Measurements from ENCODE around the gene CTAGE8.
"Not testable (repeated sequence)": the region's sequence is repeated elsewhere in the genome, so short reads cannot be mapped to it uniquely, and the experiment has no call there.

- not testable (repeated sequence) for TF ChIP-seq EZH2phosphoT487 (IDR thresholded peaks at IDR 0.05; ENCODE audit: insufficient read depth, low read depth); EZH2 (IDR thresholded peaks at IDR 0.05; ENCODE audit: insufficient read depth, poor library complexity, severe bottlenecking)
Observed at GRCh38 chr7:144283716-144284115, 14.6 kb upstream of the CTAGE8 start.
